ENCODE results near the gene TAOK2.
"Not testable (repeated sequence)": the region's sequence is repeated elsewhere in the genome, so short reads cannot be mapped to it uniquely, and the experiment has no call there.

The TAOK2 gene

DNA sequence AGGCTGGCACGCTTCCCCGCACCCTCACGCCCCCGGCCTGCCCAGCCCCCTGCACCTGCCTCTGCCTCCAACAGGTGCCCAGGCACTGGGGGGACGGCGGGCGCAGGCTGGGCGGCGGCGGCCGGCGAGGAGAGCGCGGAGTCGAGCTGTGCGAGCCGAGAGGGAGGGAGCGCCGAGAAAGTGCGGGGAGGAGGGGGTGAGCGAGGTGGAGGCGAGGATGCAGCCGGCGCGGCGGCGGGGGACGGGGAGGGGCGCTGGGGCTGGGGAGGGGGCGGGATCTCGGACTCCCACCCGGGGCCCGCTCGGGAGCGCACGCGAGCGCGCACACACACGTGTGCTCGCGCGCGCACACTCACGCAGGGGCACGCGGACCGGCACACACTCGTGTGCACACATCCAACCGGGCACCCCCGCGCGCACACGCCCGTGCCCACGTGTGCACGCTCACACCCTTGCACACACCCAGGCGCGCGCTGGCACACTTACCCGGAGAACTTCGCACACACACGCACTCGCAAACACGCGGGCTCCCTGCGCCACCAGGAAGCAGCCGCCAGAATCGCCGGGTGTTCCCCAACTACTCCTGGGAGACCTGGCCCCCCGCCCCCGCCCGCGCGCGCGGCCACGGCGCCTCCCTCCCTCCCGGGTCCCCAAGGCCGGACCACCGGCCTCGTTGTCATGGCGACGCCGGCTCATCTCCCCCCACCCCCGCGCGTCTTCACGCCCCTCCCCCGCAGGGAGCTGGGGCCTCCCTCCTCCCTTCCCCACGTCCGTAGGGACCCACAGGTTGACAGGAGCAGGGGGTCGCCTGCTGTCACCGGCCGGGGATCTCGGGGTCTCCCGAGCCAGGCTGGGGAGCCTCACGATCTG, 37.4 kb downstream of the TAOK2 start, which contains the start of gene DOC2A:
DOC2A (minus strand) TSS at position 184 of the 870 bp plus-strand sequence. CDS start 805 bp downstream, outside the sequence.
- H3K27me3 Mint-ChIP-seq, result peaks cover 34% of the 10 kb centered on the region
- peak within 1 kb of the TSS; percentile 69 for H3K27ac Mint-ChIP-seq
- H3K4me1 Mint-ChIP-seq (ENCODE audit: low read depth), result peaks cover 12% of the 10 kb centered on the region
- no peaks in the 10 kb centered on the region for H3K9me3 Mint-ChIP-seq
- H3K36me3 Mint-ChIP-seq (ENCODE audit: low read depth), result peaks cover 6% of the 10 kb centered on the region
- DNase-seq, result peak; percentile 65
- peak within 1 kb of the TSS; percentile 75 for H3K4me3 Mint-ChIP-seq

DNA sequence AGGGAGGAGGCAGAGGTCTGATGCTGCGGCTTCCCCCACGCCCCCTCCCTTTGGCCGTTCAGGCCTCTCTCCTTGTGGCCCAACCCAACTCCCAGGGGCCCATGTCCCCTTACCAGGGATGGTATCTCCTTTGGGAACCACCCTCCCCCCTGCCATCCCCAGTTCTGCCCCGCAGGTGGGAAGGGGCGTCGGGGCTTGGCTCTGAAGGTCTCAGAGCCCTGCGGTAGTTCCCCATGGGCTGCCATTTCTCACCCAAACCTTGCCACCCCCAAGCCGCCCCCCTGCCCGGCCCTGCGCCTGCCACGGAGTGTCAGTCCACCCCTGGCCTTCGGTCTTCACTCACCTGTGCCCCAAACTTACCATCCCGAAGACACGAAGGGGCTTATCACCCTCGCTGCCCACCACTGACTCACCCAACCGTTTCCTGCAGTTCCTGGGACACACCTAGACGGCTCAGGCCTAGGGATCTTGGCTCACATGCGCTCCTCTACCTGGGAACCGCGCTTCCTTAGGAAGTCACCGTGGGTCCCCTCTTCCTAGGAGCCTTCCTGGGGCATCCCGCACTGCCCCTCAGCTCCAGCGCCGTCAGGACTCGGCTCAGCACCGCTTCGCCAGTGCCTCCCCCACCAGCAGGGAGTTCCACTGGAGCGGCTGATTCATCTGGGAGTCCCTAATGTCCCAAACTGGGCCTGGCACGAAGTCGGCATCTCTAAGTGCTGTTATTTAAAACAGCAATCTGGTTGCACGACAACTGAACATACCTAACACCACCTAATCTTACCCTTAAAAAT, 38.2 kb downstream of the TAOK2 start:
- no peak for DNase-seq
- Mint-ChIP-seq H3K27ac (peak overlapping the region; percentile 77), H3K9me3 (no peaks in the 10 kb centered on the region), H3K4me3 (peak overlapping the region; percentile 75), H3K4me1 (ENCODE audit: low read depth) (peaks cover 12% of the 10 kb centered on the region), H3K27me3 (peaks cover 34% of the 10 kb centered on the region), H3K36me3 (ENCODE audit: low read depth) (peaks cover 3% of the 10 kb centered on the region)

DNA sequence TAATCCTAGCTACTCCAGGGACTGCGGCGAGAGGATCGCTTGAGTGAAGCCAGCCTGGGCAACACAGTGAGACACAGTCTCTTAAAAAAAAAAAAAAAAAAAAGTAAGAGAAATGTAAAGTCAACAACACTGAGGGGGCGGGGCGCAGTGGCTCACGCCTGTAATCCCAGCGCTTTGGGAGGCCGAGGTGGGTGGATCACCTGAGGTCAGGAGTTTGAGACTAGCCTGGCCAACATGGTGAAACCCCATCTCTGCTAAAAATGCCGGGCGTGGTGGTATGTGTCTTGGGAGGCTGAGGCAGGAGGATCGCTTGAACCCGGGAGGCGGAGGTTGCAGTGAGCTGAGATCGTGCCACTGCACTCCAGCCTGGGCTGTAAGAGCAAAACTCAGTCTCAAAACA, 38.9 kb downstream of the TAOK2 start:
- DNase-seq; H3K9me3 Mint-ChIP-seq; H3K4me3 Mint-ChIP-seq; H3K27ac Mint-ChIP-seq; H3K36me3 Mint-ChIP-seq (ENCODE audit: low read depth): not testable (repeated sequence)
- peaks cover 12% of the 10 kb centered on the region for H3K4me1 Mint-ChIP-seq (ENCODE audit: low read depth)
- H3K27me3 Mint-ChIP-seq, result peaks cover 34% of the 10 kb centered on the region

DNA sequence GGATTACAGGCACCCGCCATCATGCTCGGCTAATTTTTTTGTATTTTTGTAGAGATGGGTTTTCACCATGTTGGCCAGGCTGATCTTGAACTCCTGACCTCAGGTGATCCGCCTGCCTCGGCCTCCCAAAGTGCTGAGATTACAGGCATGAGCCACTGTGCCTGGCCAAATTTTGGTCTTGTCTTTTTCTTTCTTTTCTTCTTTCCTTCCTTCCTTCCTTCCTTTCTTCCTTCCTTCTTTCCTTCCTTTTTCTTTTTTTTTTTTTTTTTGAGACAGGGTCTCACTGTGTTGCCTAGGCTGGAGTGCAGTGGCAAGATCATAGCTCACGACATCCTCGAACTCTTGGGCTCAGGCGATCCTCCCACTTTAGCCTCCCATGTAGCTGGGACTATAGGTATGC, 41.8 kb downstream of the TAOK2 start:
- not testable (repeated sequence) for H3K9me3 Mint-ChIP-seq; H3K4me3 Mint-ChIP-seq; H3K4me1 Mint-ChIP-seq (ENCODE audit: low read depth); DNase-seq; H3K36me3 Mint-ChIP-seq (ENCODE audit: low read depth); H3K27ac Mint-ChIP-seq
- peaks cover 14% of the 10 kb centered on the region for H3K27me3 Mint-ChIP-seq

DNA sequence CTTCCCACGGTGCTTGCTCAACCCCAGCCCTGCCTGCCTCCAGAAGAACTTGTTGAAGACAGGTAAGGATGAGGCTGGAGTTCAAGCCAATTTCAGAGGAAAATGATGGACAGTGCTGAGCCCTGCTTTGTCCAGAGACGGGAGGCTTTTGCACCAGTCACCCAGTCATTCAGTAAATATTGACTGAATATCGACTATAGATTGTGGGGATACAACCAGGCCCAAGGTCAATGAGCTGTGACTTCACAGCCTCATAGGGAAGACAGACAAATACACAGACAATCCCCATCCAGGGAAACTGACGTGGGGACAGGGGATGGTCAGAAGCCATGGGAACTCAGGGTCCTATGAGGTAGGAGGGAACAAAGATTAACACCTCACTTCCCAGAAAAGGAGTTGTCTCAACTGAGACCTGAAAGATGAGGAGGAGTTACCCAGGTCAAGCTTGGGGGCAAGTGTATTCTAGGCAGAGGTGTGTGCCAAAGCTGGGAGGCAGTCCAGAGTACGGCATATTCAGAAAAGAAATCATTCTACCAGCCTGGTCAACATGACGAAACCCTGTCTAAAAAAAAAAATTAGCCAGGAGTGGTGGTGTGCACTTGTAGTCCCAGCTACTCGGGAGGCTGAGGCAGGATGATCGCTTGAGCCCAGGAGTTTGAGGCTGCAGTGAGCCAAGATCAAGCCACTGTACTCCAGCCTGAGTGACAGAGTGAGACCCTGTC, 43.0 kb downstream of the TAOK2 start:
- Mint-ChIP-seq H3K4me1 (ENCODE audit: low read depth) (peaks cover 11% of the 10 kb centered on the region), H3K27ac (no peak overlapping the region), H3K4me3 (no peak overlapping the region), H3K9me3 (no peaks in the 10 kb centered on the region), H3K36me3 (ENCODE audit: low read depth) (no peaks in the 10 kb centered on the region), H3K27me3 (peaks cover 16% of the 10 kb centered on the region)
- no peak for DNase-seq

DNA sequence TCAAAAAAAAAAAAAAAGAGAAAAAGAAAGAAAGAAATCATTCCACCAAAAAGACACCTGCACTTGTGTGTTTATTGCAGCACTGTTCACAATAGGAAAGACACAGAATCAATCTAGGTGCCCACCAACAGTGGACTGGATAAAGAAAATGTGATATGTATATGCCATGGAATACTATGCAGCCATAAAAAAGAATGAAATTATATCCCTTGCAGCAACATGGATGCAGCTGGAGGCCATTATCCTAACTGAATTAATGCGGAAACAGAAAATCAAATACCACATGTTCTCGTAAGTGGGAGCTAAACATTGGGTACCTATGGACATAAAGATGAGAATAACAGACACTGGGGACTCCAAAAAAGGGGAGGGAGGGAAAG, 43.6 kb downstream of the TAOK2 start:
- Mint-ChIP-seq H3K4me3 (no peak overlapping the region), H3K4me1 (ENCODE audit: low read depth) (peaks cover 8% of the 10 kb centered on the region), H3K36me3 (ENCODE audit: low read depth) (no peaks in the 10 kb centered on the region), H3K27ac (no peak overlapping the region), H3K27me3 (peaks cover 11% of the 10 kb centered on the region), H3K9me3 (no peaks in the 10 kb centered on the region)
- DNase-seq, result no peak

DNA sequence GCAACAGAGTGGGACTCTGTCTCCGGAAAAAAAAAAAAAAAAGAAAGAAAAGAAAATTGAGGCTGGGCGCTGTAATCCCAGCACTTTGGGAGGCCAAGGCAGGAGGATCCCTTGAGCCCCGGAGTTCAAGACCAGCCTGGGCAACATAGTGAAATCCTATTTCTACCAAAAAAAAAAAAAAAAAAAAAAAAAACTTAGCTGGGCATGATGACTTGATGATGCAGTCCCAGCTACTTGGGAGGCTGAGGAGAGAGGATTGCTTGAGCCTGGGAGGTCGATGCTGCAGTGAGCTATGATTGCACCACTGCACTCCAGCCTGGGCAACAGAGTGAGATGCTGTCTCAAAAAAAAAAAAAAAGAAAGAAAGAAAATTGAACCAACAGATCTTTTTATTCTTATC, 44.3 kb downstream of the TAOK2 start:
- not testable (repeated sequence) for H3K4me3 Mint-ChIP-seq; H3K4me1 Mint-ChIP-seq (ENCODE audit: low read depth)

DNA sequence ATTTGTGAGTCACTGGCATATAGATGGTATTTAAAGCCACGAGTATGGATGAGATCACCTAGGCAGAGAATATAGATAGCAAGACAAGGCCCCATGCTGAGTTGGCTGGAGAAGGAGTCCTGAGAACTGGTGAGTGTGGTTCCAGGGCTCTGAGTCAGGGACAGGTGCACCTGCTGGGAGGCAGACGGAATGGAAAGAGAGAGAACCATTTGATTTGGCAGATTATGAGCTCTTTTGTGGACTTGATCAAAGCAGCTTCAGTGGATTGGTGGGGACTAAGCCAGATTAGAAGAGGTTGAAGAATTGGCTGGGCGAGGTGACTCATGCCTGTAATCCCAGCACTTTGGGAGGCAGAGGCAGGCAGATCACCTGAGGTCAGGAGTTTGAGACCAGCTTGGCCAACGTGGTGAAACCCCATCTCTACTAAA, 45.1 kb downstream of the TAOK2 start:
- Mint-ChIP-seq H3K27ac (no peak overlapping the region), H3K36me3 (ENCODE audit: low read depth) (no peaks in the 10 kb centered on the region), H3K4me1 (ENCODE audit: low read depth) (peaks cover 8% of the 10 kb centered on the region), H3K9me3 (no peaks in the 10 kb centered on the region), H3K27me3 (peaks cover 7% of the 10 kb centered on the region), H3K4me3 (no peak overlapping the region)
- DNase-seq, result no peak

More for the DNA sequence above, 44.3 kb downstream of the TAOK2 start:
- H3K9me3 Mint-ChIP-seq; DNase-seq; H3K36me3 Mint-ChIP-seq (ENCODE audit: low read depth); H3K27me3 Mint-ChIP-seq; H3K27ac Mint-ChIP-seq: not testable (repeated sequence)

DNA sequence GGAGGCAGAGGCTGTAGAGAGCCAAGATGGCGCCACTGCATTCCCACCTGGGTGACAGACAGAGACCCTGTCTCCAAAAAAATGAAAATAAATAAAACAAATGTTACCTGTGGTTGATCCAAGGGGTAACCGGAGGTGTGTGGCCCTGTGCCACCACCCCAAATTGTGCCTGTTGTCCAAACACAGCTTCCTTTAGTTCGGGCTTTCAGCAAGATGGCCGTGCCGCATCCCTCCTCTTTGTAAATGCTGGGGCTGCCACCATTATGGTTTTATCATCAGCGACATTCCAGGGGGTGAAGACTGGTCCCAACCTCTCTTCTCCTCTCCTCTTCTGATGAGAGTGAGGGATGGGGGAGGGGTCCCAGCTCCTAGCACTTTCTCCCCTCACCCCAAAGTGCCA, 49.2 kb downstream of the TAOK2 start, which contains the start of gene C16orf92:
C16orf92 (plus strand) TSS at position 312 of the 400 bp plus-strand sequence. CDS start 143 bp downstream, outside the sequence.
- Mint-ChIP-seq H3K27me3 (peaks cover 25% of the 10 kb centered on the region), H3K27ac (no peak within 1 kb of the TSS), H3K4me3 (no peak within 1 kb of the TSS), H3K9me3 (no peaks in the 10 kb centered on the region), H3K4me1 (ENCODE audit: low read depth) (peaks cover 8% of the 10 kb centered on the region), H3K36me3 (ENCODE audit: low read depth) (no peaks in the 10 kb centered on the region)
- no peak for DNase-seq

DNA sequence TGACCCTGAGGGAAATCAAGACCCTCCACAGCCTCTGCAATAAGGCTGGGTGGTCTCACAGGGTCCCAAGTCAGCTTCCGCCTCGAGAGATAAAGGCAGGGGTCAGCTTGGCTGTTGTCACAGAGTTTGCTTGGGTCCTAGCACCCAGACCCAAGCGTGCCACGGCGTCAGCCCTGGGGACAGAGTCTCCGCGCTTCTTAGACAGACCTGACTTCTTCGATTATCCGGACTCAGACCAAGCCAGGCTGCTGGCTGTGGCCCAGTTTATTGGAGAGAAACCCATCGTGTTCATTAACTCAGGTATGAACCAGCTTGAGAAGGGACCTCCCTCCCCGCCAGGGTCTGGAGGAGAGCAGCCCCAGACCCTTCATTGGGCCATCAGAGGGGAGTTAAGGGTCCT, 49.9 kb downstream of the TAOK2 start:
- Mint-ChIP-seq H3K9me3 (no peaks in the 10 kb centered on the region), H3K36me3 (ENCODE audit: low read depth) (no peaks in the 10 kb centered on the region), H3K4me1 (ENCODE audit: low read depth) (peaks cover 8% of the 10 kb centered on the region), H3K27me3 (peaks cover 32% of the 10 kb centered on the region), H3K4me3 (no peak overlapping the region), H3K27ac (no peak overlapping the region)
- no peak for DNase-seq

DNA sequence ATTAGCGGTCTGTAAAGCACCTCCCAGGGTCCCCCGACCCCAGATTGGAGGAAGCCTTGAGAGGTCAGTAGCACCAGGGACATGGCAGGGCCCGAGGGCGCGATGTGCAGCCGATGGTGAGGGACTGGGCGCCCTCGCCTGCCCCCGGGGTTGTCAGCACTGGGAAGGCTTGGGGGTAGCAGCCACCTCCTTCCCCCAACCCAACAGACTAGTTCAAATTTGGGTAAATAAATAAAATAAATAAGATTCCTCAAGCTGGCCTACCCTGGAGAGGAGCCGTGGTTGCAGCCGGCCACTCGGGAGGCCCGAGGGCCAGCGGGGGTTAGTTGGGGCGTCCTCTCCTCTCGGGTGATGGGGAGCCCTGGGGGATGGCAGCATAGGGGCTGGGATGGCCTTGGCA, 50.8 kb downstream of the TAOK2 start:
- H3K4me1 Mint-ChIP-seq (ENCODE audit: low read depth), result peaks cover 6% of the 10 kb centered on the region
- no peak overlapping the region for H3K27ac Mint-ChIP-seq
- H3K9me3 Mint-ChIP-seq, result no peaks in the 10 kb centered on the region
- DNase-seq, result no peak
- H3K36me3 Mint-ChIP-seq (ENCODE audit: low read depth), result no peaks in the 10 kb centered on the region
- H3K4me3 Mint-ChIP-seq, result no peak overlapping the region
- peaks cover 40% of the 10 kb centered on the region for H3K27me3 Mint-ChIP-seq

DNA sequence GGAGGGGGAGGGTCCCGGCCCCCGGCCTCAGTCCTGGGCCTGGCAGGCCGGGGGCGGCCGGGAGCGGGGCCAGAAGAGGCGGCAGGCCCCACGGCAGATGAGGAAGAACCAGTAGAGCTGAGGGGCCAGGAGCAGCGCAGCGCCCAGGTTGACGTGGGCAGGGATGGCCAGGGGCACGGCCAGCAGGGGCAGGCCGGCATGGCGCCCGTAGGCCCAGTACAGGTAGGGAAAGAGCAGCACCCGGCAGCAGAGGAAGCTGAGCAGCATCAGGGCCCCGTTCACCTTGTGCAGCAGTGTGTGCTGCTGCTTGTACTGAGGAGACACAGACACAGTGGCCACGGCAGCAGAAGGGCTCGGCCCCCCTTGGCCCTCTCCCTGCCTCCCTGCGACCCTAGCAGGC, 51.5 kb downstream of the TAOK2 start:
- H3K27me3 Mint-ChIP-seq, result peaks cover 47% of the 10 kb centered on the region
- H3K9me3 Mint-ChIP-seq, result no peaks in the 10 kb centered on the region
- no peaks in the 10 kb centered on the region for H3K36me3 Mint-ChIP-seq (ENCODE audit: low read depth)
- peaks cover 8% of the 10 kb centered on the region for H3K4me1 Mint-ChIP-seq (ENCODE audit: low read depth)
- no peak overlapping the region for H3K27ac Mint-ChIP-seq
- no peak overlapping the region for H3K4me3 Mint-ChIP-seq
- no peak for DNase-seq

DNA sequence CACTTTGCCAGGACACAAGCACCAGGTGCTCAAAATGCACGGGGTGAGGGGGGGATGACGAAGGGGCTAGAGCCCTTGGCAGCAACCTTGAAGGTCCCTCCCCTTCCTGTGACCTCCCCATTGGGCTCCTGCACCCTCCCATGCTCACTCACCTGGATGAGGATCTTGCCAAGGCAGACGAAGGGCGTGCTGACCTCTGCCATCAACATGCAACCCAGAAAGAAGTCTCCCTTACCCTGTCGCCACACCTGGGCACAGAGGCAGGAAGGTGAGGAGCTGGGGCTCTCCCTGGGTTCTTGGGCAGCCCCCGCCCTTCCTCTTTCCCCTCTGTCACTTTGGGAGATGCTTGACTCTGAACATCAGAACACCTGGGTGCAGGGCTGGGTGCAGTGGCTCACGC, 51.9 kb downstream of the TAOK2 start:
- H3K27ac Mint-ChIP-seq, result no peak overlapping the region
- peaks cover 50% of the 10 kb centered on the region for H3K27me3 Mint-ChIP-seq
- H3K4me1 Mint-ChIP-seq (ENCODE audit: low read depth), result peaks cover 9% of the 10 kb centered on the region
- DNase-seq, result no peak
- no peak overlapping the region for H3K4me3 Mint-ChIP-seq
- H3K9me3 Mint-ChIP-seq, result no peaks in the 10 kb centered on the region
- H3K36me3 Mint-ChIP-seq (ENCODE audit: low read depth), result no peaks in the 10 kb centered on the region

DNA sequence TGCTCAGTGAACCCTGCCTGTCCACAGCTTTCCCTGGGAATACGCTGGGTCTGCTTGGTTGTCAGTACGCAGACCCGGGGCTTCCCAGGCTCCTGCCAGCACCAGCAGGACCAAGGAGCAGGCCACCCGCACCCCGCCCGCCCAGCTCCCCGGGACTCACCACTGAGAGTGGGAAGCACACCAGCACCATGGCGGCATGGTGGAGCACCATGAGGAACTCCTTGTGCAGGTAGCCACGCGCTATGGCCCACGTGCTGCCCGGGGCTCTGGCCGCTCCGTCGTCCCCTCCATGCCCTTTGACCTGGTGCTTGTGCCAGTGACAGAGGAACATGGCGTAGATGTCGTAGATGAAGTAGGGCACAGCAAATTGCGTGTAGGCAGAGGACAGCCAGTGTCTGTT, 52.8 kb downstream of the TAOK2 start:
- no peak overlapping the region for H3K4me3 Mint-ChIP-seq
- peaks cover 5% of the 10 kb centered on the region for H3K4me1 Mint-ChIP-seq (ENCODE audit: low read depth)
- no peaks in the 10 kb centered on the region for H3K9me3 Mint-ChIP-seq

More for the DNA sequence above, 52.8 kb downstream of the TAOK2 start:
- no peak for DNase-seq
- H3K36me3 Mint-ChIP-seq (ENCODE audit: low read depth), result no peaks in the 10 kb centered on the region
- no peak overlapping the region for H3K27ac Mint-ChIP-seq
- peaks cover 45% of the 10 kb centered on the region for H3K27me3 Mint-ChIP-seq

All from activated T-cell treated with anti-CD3 and anti-CD28 coated beads, Interleukin-2, amount 50 U/mL, for 24 hours (primary cell).